HG02798 (cell line): ENCODE results near the gene BEST4.
"Not testable (repeated sequence)": the region's sequence is repeated elsewhere in the genome, so short reads cannot be mapped to it uniquely, and the experiment has no call there.

Experiments
- ATAC-seq: cut with Tn5 transposase; IDR thresholded peaks from one replicate; pipeline ENCODE4 v1.9.1; 2021; ENCODE audit warnings: mild to moderate bottlenecking; ENCODE audit not compliant: unreplicated experiment, poor library complexity

Gene BEST4

DNA sequence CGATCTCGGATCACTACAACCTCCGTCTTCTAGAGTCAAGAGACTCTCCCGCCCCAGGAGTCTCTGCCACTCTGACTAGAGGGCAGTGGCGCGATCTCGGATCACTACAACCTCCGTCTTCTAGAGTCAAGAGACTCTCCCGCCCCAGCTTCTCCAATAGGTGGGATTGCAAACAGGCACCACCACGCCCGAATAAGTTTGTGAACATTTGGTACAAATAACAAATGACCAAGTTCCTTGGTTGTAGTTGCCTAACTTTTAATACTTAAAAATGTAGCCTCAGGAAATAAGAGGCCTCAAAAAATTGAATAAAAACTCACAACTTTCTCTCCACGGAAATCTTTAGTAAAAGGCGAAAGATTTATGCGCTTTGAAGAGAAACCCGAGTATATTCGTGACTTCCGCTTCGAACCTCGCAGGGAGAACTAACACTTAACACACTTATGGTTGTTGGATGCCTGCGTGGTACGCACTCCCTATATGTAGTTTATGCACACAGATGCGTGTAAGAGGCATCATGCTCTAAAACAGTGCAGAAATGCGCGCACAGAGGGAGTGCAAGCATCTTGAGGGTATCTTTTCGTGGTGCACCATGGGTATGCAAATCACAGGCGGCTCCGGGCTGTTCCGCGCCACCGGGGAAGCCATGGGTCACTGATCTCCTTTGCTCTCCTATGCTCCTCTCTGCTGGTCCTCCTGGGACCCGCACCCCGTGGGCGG is 31.8 kb upstream of the BEST4 start:
- ATAC-seq = peak; percentile 83

DNA sequence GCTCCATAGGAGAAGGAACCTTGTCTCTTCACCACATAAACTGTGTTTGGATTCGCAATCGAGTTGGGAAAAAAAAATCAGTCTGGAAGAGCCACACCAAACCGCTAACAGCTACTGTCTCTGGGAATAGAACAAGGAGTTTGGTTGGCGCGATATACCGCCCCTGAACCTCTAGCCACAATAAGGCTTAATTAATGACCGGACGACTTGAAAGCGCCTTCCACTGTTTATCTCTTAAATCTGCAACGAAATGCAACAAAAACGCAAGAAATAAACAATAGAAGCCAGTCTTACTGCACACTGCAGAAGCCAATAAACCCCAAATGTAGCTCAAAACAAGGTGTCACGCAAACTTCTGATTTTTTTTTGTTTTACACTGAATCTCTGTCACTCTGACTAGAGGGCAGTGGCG is 31.2 kb upstream of the BEST4 start:
- ATAC-seq = no peak

DNA sequence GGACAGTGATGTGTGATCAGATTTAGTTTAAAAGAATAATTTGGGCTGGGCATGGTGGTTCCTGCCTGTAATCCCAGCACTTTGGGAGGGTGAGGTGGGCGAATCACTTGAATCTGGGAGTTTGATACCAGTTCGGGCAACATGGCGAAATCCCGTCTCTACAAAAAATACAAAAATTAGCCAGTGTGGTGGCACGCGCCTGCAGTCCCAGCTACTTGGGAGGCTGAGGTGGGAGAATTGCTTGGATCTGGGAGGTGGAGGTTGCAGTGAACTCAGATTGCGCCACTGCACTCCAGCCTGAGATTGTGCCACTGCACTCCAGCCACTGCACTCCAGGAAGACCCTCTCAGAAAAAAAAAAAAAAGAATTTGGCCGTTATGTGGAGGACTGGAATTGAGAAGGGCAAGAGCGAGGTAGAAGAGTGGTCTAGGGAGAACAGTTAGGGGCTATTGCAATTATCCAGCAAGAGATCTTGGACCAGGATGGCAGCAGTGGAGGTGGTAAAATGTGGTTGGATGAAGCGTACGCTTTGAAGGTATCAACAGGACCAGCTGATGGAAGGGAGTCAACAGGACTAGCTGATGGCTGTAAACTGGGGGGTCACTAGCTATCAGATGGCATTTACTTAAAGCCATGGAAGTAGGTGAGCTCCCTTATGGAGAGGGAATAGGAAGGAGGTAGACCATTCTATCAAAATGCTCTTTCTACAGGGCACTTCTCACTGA is 30.0 kb upstream of the BEST4 start:
- ATAC-seq = no peak

DNA sequence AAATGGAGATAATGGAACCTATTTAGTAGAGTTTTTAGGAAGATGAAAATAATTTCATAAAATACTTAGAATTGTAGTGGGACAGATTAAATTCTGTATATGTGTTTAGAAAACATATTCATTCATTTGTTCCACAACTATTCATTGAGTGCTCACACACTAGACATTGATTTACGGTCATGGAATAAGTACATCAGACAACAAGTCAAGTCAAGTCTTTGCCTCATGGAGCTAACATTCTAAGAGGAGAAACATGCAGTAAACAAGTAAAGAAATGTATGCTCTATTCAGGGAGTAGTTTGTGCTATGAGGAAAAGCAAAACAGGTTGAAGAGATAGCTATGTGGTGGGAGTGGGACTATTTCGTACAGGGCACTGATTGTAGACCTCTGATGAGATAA is 29.3 kb upstream of the BEST4 start:
- ATAC-seq = no peak

DNA sequence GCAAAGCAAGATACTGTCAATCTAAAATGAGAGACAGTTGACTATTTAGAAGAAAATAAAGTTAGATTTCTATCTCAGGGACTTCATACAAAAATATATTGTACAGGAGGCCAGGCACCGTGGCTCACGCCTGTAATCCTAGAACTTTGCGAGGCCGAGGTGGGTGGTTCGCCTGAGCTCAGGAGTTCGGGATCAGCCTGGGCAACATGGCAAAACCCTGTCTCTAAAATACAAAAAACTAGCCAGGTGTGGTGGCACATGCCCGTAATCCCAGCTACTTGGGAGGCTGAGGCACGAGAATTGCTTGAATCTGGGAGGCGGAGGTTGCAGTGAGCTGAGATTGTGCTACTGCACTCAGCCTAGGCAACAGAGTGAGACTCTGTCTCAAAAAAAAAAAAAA is 28.0 kb upstream of the BEST4 start:
- not testable (repeated sequence) for ATAC-seq

DNA sequence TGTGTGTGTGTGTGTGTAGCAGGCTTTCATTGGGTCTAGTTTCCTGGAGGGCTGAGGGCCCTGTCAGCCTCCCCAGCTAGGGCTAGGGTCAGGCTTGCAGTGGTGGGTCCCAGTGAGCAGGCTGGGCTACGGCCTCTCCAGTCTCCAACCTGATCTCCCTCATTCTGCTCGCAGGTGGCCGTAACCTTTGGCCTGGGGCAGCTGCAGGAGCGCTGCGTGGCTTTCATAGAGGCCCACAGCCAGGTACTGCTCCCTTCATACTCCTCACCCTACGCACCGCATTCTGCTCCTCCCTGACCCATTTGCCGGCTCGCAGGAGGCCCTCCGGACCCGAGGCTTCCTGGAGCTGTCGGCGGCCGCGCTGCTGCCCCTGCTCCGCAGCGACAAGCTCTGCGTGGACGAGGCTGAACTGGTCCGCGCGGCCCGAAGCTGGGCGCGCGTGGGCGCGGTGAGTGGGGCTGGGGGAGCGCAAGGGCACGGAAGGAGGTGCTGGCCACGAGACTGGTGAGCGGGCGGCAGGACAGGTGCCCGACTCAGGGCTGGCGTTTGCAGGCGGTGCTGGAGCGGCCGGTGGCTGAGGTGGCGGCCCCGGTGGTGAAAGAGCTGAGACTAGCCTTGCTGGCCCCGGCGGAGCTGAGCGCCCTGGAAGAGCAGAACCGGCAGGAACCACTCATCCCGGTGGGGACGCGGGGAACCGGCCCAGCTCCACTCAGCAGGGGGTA is 25.0 kb upstream of the BEST4 start:
- no peak for ATAC-seq

DNA sequence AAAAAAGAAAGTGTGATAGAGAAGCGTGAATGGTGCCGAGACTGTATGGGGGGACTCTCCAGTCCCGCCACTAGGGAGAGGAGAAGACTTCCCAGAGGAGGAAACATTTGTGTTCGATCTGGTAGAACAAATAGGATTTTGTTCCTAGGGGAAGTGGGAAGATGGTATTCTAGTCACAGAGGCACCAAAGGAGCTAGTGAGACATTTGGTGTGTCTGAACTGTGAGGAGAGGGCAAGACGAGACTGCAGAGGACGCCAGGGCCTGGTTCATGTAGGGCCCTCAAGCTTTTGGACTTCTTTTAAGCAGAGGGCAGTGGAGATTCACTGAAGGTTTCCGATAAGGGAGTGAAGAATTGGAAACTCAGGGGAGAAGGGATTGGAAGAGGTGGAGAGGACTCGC is 23.3 kb upstream of the BEST4 start:
- no peak for ATAC-seq

DNA sequence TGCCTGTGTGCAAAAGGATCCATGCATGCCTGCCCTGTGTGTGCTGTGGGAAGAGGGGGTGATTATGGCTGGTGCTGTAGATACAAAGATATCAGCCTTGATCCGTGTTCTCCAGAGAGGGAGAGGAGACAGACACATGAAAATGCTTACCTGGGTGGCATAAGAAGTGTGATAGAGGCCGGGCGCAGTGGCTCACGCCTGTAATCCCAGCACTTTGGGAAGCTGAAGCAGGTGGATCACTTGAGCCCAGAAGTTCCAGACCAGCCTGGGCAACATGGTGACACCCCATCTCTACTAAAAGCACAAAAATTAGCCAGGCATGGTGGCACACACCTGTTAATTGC is 22.8 kb upstream of the BEST4 start:
- not testable (repeated sequence) for ATAC-seq

DNA sequence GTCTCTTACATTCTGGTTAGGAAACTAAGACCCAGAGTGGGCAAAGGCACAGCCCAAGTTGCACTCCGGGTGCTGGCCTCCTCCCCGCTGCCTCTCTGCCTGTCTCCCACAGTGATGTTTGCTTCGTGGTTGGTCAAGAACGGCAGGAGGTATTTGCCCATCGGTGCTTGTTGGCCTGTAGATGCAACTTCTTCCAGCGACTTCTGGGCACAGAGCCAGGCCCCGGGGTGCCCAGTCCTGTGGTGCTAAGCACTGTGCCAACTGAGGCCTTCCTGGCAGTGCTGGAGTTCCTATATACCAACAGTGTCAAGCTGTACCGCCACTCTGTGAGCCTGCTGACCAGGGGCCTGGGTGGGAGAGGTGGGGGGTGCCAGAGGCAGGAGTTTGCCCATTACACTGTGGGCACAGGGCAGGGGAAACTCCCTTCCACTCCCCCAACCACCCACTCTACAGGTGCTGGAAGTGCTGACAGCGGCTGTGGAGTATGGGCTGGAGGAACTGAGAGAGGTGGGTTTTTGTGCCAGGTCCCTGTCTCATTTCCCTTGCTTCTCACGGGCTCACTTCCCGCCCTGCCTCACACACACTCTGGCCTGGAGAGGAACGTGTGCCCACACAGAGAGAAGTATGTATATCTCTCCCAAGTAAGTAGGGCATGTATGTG is 22.3 kb upstream of the BEST4 start:
- no peak for ATAC-seq

DNA sequence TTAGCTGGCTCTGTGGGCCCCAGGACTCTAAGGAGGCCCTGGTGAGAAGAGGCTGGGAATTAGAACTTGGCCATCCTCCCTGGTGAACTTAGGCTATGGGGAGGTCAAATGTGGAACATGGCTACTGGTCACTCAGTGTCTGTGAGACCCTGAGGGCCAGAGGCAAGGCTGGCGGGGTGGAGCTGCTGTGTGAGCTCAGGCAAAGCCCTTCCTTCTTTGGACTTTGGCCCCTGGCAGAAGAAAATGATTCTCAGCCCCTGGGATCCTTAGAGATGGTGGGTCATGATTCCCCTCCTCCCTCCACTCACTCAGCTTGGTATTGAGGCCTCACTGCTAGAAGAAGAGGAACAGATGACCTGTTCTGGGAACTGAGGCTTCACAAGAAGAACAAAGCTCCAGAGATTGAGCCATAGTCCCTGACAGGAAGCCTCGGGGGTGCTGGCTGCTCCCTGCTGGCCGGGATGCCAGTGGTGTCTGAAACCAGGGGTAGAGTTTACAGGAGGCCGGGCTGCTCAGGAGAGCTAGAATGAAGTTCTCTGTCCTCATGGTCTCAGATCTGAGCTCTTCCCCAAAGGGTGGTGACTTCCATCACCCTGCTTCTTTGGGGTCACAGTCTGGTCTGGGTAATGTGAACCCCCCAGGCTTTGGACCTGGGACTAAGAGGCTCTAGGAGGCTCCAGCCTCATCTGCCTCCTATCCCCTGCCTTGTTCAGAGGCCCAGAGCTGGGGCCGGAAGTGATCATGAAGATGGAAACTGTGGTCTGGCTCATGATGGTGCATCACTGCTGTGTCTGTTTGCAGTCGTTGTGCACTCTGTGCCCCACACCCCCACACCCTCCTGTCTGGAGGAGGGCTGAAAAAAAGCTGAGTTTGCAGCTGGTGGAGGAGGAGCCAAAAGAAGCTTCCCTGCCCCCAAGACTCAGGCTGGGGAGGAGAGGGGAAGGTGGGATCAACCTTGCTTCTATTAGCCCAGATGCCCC is 21.3 kb upstream of the BEST4 start:
- ATAC-seq = peak; percentile 47

DNA sequence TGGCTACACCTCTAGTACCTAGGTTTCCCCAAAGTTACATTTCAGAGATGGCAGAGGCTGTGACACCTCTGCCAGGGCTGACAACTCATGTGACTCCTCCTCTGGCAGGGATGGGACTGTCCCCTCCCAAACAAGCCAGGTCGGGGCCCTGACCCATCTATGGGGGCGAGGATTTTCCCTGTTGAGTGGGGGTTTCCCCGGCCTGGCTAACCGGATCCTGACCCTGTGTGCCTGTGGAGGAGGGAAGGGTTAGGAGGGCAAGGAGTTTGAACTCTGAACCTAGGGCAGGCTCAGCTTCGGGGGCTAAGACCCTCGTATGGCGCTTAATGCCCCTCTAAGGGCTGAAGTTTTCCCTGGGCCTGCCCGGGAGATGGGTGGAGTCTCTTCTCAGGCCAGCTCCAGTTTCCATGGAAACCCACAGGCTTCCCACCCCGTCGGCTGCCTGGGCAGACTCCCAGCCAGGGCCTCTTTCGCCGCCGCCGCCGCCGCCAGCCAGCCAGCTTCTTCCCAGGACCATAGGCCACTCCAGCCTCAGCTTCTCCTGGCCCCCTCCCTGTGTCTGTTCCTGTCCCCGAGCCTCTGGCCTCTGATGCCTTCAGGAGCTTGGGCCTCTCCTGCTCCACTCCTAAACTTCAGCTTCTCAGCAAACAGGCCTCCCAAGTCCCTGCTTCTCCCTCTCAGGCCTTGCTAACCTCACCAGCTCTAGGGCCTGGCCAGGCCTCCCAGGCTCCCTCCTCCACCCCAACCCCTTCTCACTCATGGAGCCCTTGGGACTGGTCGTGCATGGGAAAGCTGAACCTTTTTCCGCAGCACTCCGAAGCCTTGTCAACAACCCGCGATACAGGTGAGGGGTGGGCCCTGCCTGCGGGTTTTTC is 20.3 kb upstream of the BEST4 start, which contains the start of gene BTBD19:
BTBD19 (plus strand) TSS at position 461 of the 875 bp plus-strand sequence; CDS start at position 759, 298 bp downstream.
- ATAC-seq = peak; percentile 32

DNA sequence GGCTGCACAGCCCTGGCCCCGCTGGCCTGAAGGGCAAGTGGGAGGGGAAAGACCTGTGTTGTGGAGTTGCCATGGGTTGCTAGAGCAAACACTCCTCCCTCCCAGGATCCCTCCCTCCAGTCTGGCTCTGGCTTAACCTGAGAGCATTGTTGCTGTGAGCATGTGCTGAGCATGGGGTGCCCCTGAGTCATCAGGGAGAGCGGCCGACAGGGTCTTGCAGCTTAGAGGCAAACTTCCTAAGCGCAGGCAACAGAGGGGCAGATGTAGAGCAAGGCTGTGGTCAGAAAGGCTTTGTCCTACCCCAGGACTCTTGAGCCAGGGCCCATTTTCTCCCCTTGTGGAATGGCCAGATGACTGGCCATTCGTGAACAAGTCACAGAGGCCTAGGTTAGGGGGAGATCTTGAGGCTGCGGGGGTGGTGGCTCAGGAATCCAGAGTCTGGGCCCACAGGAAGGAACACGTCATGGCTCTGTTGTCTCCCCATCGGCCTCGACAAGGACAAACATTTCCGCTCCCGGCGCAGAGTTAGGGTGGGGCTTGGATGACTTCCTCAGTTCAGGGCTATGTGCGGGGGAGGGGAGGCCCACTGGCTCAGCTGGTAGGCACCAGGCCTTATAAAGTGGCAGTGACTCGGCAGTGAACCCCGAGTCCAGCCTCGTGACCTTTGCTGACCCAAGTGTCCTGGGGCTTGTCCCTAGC is 19.5 kb upstream of the BEST4 start:
- ATAC-seq = peak; percentile 34

DNA sequence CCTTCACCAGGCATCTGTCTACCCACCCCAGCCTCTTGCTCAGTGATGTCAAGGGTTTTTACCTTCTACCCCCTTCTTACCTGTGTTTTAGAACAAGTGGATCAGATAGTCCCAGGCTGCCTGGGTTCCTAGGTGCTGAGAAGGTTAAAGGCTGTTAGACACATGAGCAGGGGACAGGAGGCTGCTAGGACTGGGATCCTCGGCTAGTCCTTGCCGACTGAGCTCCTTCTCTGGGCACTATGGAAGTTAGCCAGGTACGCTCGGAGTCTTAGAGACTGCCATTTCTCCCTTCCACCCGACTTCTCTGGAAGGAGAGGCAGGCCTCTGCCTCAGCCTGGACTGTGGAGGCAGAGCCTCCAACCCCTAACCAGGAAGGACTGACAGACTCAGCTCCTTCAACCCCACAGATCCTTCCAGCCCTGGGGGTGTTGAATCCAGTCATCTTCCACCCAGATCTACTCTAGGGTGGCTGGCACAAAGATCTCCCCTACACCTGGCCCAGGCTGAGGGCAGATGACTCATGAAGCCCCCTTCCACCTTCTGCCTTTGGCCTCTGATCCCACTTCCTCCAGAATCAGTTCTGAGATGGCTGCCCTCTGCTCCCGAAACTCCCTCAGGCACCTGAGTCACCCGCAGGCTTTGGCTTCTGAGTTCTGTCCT is 18.9 kb upstream of the BEST4 start, which contains the start of gene DYNLT4:
DYNLT4 (minus strand) TSS at position 648 of the 660 bp plus-strand sequence. CDS start 683 bp downstream, outside the sequence.
- ATAC-seq = no peak

DNA sequence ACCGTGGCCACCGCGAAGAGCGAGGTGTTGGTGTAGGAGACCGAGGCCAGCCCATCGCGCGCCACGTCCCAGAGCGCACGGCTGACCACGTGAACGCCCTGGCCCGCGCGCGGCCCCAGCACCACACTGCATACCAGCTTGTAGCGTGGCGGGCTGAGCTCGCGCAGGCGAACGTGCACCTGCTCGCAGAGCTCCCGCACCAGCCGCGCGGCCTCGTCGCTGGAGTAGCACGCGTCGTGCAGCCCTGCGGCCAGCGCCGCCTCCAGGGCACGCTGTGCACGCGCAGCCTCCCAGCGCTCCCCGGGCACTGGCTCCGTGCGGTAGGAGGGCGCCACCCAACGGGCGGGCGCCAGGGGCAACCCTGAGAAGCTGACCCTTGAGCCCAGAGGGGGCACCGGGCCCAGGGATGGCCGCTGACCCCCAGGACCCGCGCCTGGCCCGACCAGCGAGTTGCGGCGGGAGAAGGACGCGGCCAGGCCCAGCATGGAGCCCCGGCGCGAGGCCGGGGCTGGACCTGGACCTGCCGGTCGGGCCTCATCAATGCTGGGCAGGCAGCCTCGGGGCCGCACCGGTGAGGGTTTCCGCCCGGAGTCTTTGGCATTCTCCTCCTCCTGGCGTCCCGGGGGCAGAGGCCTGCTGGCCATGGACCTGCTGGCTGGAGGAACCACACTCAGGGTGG is 18.2 kb upstream of the BEST4 start:
- ATAC-seq = no peak

DNA sequence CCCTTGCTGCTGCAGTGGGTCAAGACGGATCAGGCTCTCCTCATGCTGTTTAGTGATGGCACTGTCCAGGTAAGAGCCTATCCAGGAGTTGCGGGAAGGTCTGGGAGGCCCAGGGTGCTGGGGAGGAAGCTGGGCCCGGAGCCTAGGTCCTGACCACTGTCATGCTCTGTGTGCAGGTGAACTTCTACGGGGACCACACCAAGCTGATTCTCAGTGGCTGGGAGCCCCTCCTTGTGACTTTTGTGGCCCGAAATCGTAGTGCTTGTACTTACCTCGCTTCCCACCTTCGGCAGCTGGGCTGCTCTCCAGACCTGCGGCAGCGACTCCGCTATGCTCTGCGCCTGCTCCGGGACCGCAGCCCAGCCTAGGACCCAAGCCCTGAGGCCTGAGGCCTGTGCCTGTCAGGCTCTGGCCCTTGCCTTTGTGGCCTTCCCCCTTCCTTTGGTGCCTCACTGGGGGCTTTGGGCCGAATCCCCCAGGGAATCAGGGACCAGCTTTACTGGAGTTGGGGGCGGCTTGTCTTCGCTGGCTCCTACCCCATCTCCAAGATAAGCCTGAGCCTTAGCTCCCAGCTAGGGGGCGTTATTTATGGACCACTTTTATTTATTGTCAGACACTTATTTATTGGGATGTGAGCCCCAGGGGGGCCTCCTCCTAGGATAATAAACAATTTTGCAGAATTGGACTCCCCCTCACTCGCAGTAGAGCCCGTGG is 17.5 kb upstream of the BEST4 start:
- no peak for ATAC-seq
